ENCODE results near the gene TMEM183A.

Gene TMEM183A

DNA sequence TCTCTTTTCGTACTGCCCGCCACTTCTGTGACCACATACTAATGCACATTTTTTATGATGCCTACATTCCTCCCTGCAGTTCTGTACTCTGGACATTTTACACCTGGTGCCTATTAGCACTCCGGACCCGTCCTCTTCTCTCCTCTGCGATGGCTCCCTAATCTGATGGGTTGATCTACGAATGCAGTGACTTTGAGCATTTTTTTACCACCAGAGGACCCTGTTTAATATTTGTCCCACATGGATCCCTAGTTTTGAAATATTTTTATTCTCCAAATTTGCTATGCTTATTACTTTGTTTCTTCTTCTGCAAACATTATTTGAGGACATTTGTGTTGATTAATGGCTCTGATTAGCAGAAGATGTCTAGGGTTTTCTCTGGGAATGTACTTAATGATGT lies 24.3 kb downstream of the TMEM183A start:
- no peak for DNase-seq

DNA sequence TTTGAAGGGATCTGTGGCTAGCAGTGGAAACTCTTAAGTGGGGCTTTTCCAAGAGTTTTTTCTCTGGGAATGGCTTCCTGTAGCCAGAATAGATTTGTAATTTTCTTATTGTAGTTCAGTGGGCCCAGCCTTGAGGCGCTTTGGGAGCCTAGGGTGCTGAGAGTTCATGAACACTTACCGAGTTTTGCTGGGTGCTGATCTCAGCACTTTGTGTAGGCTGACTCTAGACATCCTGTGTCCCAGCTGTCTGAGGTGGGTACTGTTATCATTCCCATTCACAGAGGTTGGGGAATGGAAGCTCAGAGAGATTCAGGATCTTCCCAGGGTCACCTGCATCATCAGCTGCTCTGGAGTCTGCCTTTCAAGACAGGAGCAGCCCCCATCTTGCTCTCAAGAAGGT lies 26.1 kb downstream of the TMEM183A start:
- no peak for DNase-seq

DNA sequence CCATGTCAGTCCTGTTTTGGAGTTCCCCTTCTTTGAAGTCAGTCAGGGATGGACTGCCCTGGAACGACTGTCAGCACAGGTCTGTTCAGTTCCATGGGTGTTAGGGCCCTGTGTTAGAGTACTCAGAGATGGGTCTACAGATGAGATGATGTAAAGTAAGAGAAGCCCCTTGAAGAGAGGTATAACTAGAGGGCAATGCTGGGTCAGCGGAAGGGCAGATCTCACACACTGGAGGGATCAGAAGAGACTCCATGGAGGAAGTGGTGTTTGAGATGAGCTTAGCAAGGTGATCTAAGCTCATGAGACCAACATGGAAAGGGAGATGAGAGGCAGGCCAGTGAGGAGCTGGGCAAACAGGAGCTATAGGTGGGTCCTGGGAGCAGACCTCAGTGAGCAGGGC lies 26.7 kb downstream of the TMEM183A start:
- DNase-seq, result no peak

GRCh38 chr1:203034422-203035110 lies 27.4 kb downstream of the TMEM183A start:
- DNase-seq, result no peak

DNA sequence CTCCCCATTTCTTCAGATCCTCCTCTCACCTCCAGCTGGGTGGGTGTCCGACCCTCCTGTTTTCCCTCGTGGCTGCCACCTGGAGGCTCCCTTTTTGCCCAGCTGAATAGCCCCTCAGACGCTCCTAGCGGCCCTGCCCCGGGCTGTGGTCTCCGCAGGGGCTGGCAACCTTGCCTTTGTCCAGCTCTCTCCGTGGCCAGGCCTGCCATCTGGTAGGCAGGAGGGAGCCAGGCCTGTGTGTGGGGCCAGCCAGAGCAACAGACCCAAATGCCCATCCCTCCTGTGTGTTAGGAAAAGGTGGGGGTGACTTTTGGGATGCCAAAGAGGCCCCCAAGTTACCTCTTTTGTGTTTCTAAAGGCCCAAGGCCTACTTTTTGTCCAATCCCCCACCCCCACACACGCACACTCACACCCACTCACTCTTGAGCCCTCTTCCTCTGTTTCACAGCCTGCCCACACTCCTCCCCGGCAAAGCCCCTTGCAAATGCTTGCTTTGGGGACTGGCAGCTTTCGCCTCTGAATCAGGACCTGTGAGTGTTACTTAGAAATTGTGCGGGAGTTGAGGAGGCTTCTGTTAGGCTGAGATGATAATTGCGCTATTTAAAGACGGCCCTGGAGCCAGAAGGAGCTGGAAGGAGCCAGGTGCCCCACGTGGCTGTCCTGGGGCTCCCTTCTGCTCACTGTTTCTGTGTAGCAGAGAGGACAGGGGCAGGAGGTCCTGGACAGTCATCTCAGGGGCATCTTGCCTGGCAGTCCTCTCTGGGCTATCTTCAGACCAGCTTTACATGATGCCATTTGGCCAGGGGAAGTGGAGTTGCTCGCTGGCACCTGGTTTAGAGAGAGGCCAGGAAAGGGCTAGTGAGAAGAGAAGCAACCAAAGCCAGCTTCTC lies 28.2 kb downstream of the TMEM183A start:
- no peak for DNase-seq

DNA sequence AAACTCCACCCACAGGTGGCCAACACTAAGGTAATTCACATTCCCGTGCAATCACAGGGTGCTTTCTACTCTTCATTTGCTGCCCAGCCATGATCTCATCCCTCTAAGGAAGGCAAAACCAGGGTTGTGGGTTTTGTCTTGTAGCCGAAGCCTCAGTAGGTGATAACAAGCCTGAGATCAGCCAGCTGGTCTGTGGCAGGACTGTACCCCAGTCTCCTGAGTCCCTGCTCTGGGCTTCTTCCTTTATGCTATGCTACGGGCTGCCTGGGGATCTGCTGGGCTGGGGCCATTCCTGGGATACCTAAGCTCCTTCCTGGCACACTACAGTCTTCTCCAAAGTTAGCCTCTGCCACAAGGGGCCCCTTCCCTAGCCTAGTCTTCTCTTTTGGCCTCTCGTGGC lies 29.0 kb downstream of the TMEM183A start:
- DNase-seq, result no peak

- no peak for DNase-seq
These were observed 29.4 kb downstream of the TMEM183A start for GRCh38 chr1:203036537-203036936.

DNA sequence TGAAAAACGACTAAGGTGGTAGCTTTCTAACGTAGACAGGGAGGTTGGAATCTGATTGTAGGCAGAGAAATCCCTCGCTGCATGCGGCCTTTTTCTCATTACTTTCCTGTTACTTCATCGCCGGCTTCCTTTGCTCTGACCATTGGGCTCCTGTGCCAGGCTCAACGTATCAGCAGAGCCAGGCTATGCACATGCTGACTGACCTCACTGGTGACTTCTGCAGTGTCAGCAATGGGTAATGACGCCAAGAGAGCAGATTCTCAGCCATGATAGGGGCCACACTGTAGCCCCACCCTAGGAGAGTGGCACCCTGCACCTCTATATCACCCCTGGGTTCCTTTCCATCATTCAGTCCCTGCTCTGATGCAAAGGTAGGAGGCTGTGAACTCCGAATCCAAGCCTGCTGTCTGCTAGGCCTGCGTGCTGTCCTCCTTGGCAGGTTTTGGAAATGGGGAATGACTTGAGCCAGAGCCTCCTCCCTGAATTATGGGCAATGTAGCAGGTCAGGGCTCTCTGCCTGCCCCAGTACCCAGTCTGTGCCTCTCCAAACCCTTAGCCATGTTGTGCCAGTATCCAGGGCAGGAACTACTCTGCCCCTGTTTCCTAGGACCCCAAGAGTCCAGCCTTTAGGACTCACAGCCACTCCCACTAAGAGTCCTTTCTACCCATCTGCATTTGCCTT lies 30.5 kb downstream of the TMEM183A start:
- DNase-seq, result no peak

DNA sequence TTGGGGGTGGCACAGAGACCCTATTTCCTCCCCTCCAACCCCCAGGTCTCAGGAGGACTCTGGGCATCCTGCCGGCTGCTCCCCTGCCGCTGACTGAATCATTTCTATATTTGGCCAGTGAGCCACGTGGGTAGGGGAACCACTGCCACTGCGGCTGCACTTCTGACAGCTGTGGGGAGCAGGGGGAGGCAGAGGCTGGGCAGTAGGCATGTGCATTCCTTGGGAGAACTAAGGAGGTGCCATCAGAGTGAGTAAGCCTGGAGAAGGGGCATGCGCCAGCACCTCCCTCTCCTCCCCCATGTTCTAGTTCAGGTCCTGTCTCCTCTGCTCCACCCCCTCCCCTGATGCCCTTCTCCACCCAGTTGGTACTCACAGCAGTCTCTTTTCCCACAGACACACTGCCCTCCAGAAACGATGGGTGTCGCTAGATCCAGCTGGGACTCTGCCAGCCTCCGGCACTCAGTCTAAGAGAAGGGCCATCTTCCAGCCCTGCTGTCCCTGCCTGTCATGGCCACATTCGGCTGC lies 31.1 kb downstream of the TMEM183A start:
- no peak for DNase-seq

- peak; percentile 67 for DNase-seq
These were observed 31.9 kb downstream of the TMEM183A start for GRCh38 chr1:203038891-203039608.

DNA sequence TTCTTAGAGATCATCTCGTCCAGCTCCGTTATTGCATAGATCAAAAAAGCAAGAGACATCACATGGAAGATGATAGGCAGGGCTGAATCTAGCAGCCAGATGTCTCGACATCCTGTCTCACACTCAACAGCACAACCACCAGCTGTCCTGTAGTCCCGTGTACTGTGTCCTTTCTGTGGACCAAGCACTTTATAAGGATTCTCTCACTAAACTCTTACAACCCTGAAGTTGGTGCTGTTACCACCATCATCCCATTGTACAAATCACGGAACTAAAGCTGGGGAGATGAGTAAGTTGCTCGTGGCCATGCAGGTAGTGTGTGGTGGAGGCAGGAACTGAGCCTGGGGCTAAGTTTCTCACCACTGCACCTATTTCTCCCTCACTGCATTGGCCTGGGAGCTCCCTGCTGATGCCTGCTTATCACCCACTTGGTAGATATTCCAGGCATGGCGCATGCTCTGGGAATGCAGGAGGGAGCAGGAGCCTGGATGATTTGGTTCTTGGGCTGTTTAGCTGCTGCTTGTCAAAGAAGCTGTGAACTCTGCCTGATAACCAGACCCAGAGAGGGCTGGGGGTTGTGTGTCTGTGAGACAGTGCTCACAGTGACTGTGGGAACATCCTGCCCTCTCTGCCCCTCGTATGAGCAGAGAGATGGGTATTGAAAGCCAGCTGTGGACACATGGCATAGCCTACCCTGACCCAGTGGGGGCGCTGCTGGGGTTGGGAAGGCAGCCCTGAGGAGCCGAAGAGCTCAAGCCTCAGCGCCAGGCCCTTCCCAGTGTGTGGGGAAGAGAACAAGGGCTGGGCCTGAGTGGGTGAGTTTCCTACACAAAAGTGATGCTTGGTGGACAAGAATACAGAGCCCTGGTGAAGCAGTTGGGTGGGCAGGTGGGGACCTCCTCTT lies 32.7 kb downstream of the TMEM183A start:
- no peak for DNase-seq

- DNase-seq, result no peak
These were observed 33.5 kb downstream of the TMEM183A start for GRCh38 chr1:203040513-203041275.

GRCh38 chr1:203041351-203041932 lies 34.3 kb downstream of the TMEM183A start:
- no peak for DNase-seq

DNA sequence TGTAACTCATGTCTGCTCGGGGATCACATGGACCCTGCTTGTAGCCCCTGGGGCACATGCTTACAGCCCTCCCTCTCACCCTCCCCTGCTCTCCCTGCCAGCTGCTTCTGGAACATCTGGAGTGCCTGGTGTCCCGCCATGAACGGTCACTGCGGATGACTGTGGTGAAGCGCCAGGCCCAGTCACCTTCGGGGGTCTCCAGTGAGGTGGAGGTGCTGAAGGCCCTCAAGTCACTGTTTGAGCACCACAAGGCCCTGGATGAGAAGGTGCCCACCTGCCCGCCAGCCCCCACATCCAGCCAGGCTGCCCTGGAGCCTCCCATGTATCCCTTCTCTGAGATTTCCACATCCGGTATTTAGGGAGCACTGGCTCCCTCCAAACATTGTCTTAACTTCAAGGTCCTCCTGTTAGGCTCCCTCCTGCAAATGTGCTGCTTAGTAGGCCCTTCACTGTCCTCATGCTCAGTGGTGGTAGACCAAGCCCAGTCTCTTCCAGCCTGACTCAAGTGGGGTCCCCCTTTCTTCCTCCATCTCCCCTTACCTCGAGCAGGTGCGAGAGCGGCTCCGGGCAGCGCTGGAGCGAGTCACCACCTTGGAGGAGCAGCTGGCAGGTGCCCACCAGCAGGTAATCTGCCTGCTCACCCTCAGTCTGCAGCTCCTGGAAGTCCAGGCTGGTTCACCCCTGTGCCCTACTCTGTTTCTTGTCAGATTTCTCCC lies 36.8 kb downstream of the TMEM183A start:
- no peak for DNase-seq

DNA sequence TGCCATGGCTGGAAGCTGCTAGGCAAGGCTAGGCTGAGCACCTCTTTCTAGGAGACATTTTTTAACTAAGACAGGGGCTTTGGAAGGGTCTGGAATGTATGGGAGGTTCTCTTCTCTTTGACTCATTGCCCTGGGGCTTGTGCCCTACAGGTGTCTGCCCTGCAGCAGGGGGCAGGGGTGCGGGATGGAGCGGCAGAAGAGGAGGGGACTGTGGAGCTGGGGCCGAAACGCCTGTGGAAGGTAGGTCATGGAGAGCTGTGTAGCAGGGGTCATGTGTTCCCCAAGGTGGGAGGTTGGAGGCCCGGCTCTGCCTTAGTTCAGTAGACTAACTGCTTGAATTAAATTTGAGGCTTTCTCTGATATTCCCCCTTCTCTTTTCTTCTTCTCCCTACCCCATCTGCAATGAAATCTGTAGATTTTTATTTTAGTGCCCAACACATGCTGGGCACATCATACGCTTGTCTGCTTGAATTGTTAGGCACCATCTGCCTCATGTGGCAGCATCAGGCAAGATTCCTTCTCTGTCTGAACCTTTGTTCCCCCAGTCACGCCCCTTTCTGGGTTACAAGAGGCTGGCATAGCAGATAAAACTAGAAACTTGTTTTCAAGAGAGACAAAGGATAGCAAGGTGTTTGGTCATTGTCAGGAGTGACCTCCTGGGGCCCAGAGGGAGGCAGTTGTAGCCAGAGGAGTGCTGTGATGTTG lies 37.5 kb downstream of the TMEM183A start:
- DNase-seq, result no peak

- DNase-seq, result no peak
These were observed 38.2 kb downstream of the TMEM183A start for GRCh38 chr1:203045336-203045735.

DNA sequence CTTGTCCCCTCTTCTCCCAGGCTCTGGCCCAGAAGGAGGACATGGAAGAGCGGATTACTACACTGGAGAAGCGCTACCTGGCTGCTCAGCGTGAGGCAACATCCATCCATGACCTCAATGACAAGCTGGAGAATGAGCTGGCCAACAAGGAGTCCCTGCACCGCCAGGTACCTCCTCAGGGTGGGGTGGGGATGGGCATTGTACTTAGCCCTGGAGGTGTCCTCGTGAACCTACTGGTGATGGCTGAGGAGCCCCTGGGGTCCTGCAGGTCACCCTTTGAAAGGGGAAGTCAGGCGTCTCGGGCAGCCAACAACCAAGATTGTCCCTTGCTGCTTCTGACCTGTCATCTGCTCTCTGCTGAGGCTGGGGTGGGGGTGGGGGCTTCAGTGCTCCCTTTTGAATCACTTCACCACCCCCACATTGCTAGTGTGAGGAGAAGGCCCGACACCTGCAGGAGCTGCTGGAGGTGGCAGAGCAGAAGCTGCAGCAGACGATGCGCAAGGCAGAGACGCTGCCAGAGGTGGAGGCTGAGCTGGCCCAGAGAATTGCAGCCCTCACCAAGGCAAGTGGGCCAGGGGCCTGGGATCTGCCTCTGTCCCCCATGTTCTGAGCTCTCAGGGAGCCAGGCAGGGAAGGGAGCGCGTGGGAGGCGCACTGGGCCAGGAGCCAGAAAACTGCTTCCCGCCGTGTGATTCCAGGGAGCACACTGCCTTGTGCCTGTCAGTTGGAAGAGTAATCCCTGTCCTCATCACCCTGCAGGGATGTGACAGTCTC lies 38.8 kb downstream of the TMEM183A start:
- no peak for DNase-seq

GRCh38 chr1:203046984-203047630 lies 39.9 kb downstream of the TMEM183A start:
- no peak for DNase-seq

All from activated T-cell treated with anti-CD3 and anti-CD28 coated beads, Interleukin-2, amount 50 U/mL, for 1 hour (primary cell).